SK-N-SH treated with all-trans-retinoic acid at 6 μM for 48 hours (cell line): ENCODE measurements around the gene BATF3.
"Not testable (repeated sequence)": the region's sequence is repeated elsewhere in the genome, so short reads cannot be mapped to it uniquely, and the experiment has no call there.

Experiments
- PATZ1 ChIP-seq: fragments of 250-450 bp; sonication (Bioruptor Pico); IDR thresholded peaks from 2 replicates; pipeline ENCODE4 v1.8.0; 2020; ENCODE audit warnings: mild to moderate bottlenecking, moderate library complexity, borderline replicate concordance
- ZC3H10 ChIP-seq: fragments of 250-450 bp; sonication (Bioruptor Pico); IDR thresholded peaks from 2 replicates; pipeline ENCODE4 v1.5.1; 2021; ENCODE audit warnings: mild to moderate bottlenecking, moderate library complexity
- ZNF70 ChIP-seq: fragments of 450-650 bp; formaldehyde crosslinking; IDR thresholded peaks from 2 replicates; pipeline ENCODE4 v1.5.0; 2020; ENCODE audit warnings: mild to moderate bottlenecking, moderate library complexity
- TF ChIP-seq, protein P1 (sequence below): fragments of 250-450 bp; sonication (Bioruptor Pico); IDR thresholded peaks from 2 replicates; pipeline ENCODE4 v1.5.1; 2021; ENCODE audit warnings: mild to moderate bottlenecking, moderate library complexity

DNA sequence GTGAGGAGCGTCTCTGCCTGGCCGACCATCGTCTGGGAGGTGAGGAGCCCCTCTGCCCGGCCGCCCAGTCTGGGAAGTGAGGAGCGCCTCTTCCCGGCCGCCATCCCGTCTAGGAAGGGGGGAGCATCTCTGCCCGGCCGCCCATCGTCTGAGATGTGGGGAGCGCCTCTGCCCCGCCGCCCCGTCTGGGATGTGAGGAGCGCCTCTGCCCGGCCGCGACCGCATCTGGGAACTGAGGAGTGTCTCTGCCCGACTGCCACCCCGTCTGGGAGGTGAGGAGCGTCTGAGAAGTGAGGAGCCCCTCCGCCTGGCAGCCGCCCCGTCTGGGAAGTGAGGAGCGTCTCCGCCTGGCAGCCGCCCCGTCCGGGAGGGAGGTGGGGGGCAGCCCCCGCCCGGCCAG, 25.0 kb upstream of the BATF3 start:
- TF ChIP-seq PATZ1, ZNF70, ZC3H10 (CRISPR knock-in tag): not testable (repeated sequence)
- TF ChIP-seq, protein P1, sequence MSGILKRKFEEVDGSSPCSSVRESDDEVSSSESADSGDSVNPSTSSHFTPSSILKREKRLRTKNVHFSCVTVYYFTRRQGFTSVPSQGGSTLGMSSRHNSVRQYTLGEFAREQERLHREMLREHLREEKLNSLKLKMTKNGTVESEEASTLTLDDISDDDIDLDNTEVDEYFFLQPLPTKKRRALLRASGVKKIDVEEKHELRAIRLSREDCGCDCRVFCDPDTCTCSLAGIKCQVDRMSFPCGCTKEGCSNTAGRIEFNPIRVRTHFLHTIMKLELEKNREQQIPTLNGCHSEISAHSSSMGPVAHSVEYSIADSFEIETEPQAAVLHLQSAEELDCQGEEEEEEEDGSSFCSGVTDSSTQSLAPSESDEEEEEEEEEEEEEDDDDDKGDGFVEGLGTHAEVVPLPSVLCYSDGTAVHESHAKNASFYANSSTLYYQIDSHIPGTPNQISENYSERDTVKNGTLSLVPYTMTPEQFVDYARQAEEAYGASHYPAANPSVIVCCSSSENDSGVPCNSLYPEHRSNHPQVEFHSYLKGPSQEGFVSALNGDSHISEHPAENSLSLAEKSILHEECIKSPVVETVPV (CRISPR knock-in tag): not testable (repeated sequence)
